Mammary epithelial cell (primary cell): ENCODE results near the gene EFS.

Experiments used
- CTCF ChIP-seq, 2 donors: IDR thresholded peaks in 1 of 2; conservative IDR thresholded peaks in 1 of 2; 2 replicates each; pipeline ENCODE4 v1.5.1; 2011 to 2012; ENCODE audit warnings: inconsistent platforms in 2 of 2, low read length in 2 of 2, mild to moderate bottlenecking in 2 of 2, control low read depth in 1 of 2, low read depth in 1 of 2; ENCODE audit not compliant: insufficient read depth in 1 of 2; ENCODE audit errors: extremely low read depth in 1 of 2
- EZH2 ChIP-seq: IDR thresholded peaks from 2 replicates; pipeline ENCODE4 v1.6.1; 2012; ENCODE audit warnings: low read length, inconsistent platforms, borderline replicate concordance

GRCh38 chr14:23358553-23359166, 6.3 kb downstream of the EFS start:
- no peak for TF ChIP-seq CTCF (conservative IDR thresholded peaks at IDR 0.05 in 1 of 2, IDR thresholded peaks at IDR 0.05 in 1 of 2; ENCODE audit: extremely low read depth in 1 of 2, insufficient read depth in 1 of 2, low read depth in 1 of 2, low read length in 2 of 2)
- no peak for TF ChIP-seq EZH2
